PC-3 (cell line): ENCODE results near the gene ZDHHC6. TPM values are rescaled to one million over a fixed set of nuclear protein-coding genes. Genes with fewer than 3 reads are reported as not detected.

ENCODE experiments used
- ATAC-seq: fragments of 200-7000 bp; cut with Tn5 transposase; 2 replicates; pipeline ENCODE4 v1.9.1; 2020; ENCODE audit warnings: mild to moderate bottlenecking, moderate library complexity
- BruUV-seq: library from RNA; stranded (reverse); fragments of 400-500 nt; replicated peaks from 2 replicates; lab custom pipeline; 2021; lab: Mats Ljungman, UMichigan
- CTCF ChIA-PET: fragments of 300-600 bp; sonication (Branson Sonifier 250); formaldehyde crosslinking; loops from one replicate; lab custom pipeline; 2022; ENCODE audit warnings: antibody characterized with exemption; lab: Charles Lee
- POLR2A ChIA-PET: fragments of 300-600 bp; sonication (Branson Sonifier 250); formaldehyde crosslinking; loops from one replicate; lab custom pipeline; 2022; ENCODE audit warnings: antibody characterized with exemption; ENCODE audit not compliant: unreplicated experiment; lab: Charles Lee
- DNase-seq: peaks from one replicate; pipeline ENCODE4 v3.0.0-alpha.2; 2015
- H2AFZ ChIP-seq: fragments of 300-600 bp; sonication (generic); 2 replicates; pipeline ENCODE4 v1.6.0; 2016; ENCODE audit warnings: antibody characterized with exemption, low read length
- H3F3A ChIP-seq: fragments of 300-600 bp; sonication (generic); one replicate; pipeline ENCODE4 v1.6.0; 2017; ENCODE audit warnings: antibody characterized with exemption, low read length, control low read depth, mild to moderate bottlenecking; ENCODE audit not compliant: unreplicated experiment
- H3K27ac ChIP-seq: fragments of 300-600 bp; sonication (generic); 2 replicates; pipeline ENCODE4 v1.5.1; 2016; ENCODE audit warnings: mild to moderate bottlenecking, low read length
- H3K27me3 ChIP-seq: fragments of 300-600 bp; sonication (generic); 2 replicates; pipeline ENCODE4 v1.6.1; 2016; ENCODE audit warnings: low read length, mixed read lengths
- H3K36me3 ChIP-seq: fragments of 300-600 bp; sonication (generic); 2 replicates; pipeline ENCODE4 v1.6.1; 2016; ENCODE audit warnings: low read depth, mixed run types, low read length, mixed read lengths
- H3K4me1 ChIP-seq: fragments of 300-600 bp; sonication (generic); 2 replicates; pipeline ENCODE4 v1.5.1; 2016; ENCODE audit warnings: low read length; ENCODE audit not compliant: insufficient read depth
- H3K4me2 ChIP-seq: fragments of 300-600 bp; sonication (generic); 2 replicates; pipeline ENCODE4 v1.6.0; 2016; ENCODE audit warnings: low read length
- H3K4me3 ChIP-seq: fragments of 300-600 bp; sonication (generic); 2 replicates; pipeline ENCODE4 v1.5.1; 2016; ENCODE audit warnings: mild to moderate bottlenecking, low read length, mixed read lengths
- H3K79me2 ChIP-seq: fragments of 300-600 bp; sonication (generic); 2 replicates; pipeline ENCODE4 v1.6.1; 2017; ENCODE audit warnings: low read length, mixed read lengths
- H3K9ac ChIP-seq: fragments of 300-600 bp; sonication (generic); 2 replicates; pipeline ENCODE4 v1.6.0; 2016; ENCODE audit warnings: mild to moderate bottlenecking, low read length
- H3K9me2 ChIP-seq: fragments of 300-600 bp; sonication (generic); replicated peaks from 2 replicates; pipeline ENCODE4 v1.6.1; 2016; ENCODE audit warnings: mixed run types, low read length, mixed read lengths
- H3K9me3 ChIP-seq: fragments of 300-600 bp; sonication (generic); 2 replicates; pipeline ENCODE4 v1.6.1; 2016; ENCODE audit warnings: low read length, mixed read lengths
- H4K20me1 ChIP-seq: fragments of 300-600 bp; sonication (generic); 2 replicates; pipeline ENCODE4 v1.6.1; 2016; ENCODE audit warnings: low read length, mixed read lengths
- EZH2 ChIP-seq: fragments of 300-600 bp; sonication (generic); IDR thresholded peaks from one replicate; pipeline ENCODE4 v1.6.1; 2017; ENCODE audit warnings: antibody characterized with exemption, mild to moderate bottlenecking, low read length; ENCODE audit not compliant: unreplicated experiment
- EZH2phosphoT487 ChIP-seq: fragments of 300-600 bp; sonication (generic); IDR thresholded peaks from 2 replicates; pipeline ENCODE4 v1.6.1; 2018; ENCODE audit warnings: mild to moderate bottlenecking, antibody characterized with exemption, low read length, borderline replicate concordance
- intact Hi-C: fragments of 100-400 bp; cut with micrococcal nuclease; formaldehyde crosslinking; loops from 2 replicates; pipeline ENCODE4 v1.9.0; 2023
- total RNA-seq: library from RNA; depleted of rRNA; stranded (reverse); fragments of >200 nt; gene quantifications from 2 replicates; pipeline ENCODE4 v1.2.3, GENCODE V29; 2014
- TF ChIP-seq, protein P1 (sequence below): fragments of 300-600 bp; sonication (generic); conservative IDR thresholded peaks from 2 replicates; pipeline ENCODE4 v1.5.1; 2017; ENCODE audit warnings: antibody characterized with exemption, low read depth, mild to moderate bottlenecking, low read length

Gene ZDHHC6
- total RNA-seq, 1 experiment from 2014 or later = 17.7 TPM

DNA sequence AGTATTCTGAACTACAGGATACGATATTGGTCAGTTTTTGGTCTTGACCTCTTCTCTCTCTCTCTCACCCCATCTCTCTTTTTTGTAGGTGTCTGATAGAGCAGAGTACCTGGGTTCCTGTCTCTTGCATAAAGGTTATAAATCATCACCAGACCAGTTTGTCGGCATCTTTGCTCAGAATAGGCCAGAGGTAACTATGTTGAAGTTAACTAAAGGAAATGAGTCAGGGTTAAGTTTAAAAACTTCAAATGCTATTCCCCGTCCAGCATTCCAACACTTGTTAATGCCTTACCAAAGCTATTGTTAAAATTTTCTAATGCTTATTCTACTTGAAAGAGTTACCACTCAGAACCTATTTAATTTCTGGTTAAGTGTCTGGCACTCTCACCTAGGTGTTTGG, 42.1 kb downstream of the ZDHHC6 start:
- peak; percentile 91 for ATAC-seq
- Histone ChIP-seq H3K79me2 (no peaks in the 10 kb centered on the region), H3K27me3 (no peaks in the 10 kb centered on the region), H3F3A (no peaks in the 10 kb centered on the region), H3K4me1 (peaks cover 28% of the 10 kb centered on the region), H3K9me3 (no peaks in the 10 kb centered on the region), H3K9me2 (no peaks in the 10 kb centered on the region), H2AFZ (peak overlapping the region; percentile 11; the same call in 1 of the 2 replicates), H3K27ac (peak overlapping the region; percentile 62), H3K36me3 (no peaks in the 10 kb centered on the region), H3K4me3 (peak overlapping the region; percentile 37), H3K9ac (no peak overlapping the region), H4K20me1 (no peaks in the 10 kb centered on the region), H3K4me2 (peak overlapping the region; percentile 80)
- peak; percentile 80 for DNase-seq
- POLR2A ChIA-PET = no interaction called here
- CTCF ChIA-PET = no interaction called here
- no TSS peak for BruUV-seq
- TF ChIP-seq EZH2phosphoT487 = no peak
- TF ChIP-seq, protein P1, sequence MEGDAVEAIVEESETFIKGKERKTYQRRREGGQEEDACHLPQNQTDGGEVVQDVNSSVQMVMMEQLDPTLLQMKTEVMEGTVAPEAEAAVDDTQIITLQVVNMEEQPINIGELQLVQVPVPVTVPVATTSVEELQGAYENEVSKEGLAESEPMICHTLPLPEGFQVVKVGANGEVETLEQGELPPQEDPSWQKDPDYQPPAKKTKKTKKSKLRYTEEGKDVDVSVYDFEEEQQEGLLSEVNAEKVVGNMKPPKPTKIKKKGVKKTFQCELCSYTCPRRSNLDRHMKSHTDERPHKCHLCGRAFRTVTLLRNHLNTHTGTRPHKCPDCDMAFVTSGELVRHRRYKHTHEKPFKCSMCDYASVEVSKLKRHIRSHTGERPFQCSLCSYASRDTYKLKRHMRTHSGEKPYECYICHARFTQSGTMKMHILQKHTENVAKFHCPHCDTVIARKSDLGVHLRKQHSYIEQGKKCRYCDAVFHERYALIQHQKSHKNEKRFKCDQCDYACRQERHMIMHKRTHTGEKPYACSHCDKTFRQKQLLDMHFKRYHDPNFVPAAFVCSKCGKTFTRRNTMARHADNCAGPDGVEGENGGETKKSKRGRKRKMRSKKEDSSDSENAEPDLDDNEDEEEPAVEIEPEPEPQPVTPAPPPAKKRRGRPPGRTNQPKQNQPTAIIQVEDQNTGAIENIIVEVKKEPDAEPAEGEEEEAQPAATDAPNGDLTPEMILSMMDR = no peak
- TF ChIP-seq EZH2 = no peak
- intact Hi-C loops = no loop called here

DNA sequence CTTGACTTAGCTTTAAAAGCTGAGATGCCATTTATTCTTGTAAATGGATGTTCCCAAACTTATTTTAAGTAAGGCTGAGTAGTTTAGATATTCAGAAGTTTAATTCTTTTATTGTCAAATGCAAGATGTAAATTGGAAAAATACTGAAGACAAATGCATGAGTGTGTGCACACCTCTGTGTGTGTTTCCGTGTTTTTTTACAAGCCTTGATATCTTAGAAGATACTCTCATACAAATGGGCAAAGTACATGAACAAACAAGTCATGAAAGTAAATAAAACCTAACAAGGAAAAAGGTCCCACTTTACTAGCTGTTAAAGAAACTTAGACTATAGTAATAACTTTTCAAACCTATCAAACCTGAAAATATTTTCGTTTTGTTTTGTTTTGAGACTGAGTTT, 43.8 kb downstream of the ZDHHC6 start:
- H3K4me3 ChIP-seq = no peak overlapping the region
- DNase-seq (no peak), ATAC-seq (no peak)
- H3F3A ChIP-seq = no peaks in the 10 kb centered on the region
- no peaks in the 10 kb centered on the region for H4K20me1 ChIP-seq
- no peaks in the 10 kb centered on the region for H3K36me3 ChIP-seq
- no peak overlapping the region for H3K9ac ChIP-seq
- no peaks in the 10 kb centered on the region for H3K9me2 ChIP-seq
- H2AFZ ChIP-seq = no peak overlapping the region
- H3K4me2 ChIP-seq = no peak overlapping the region
- BruUV-seq = no TSS peak
- no peaks in the 10 kb centered on the region for H3K27me3 ChIP-seq
- H3K27ac ChIP-seq = no peak overlapping the region
- peaks cover 28% of the 10 kb centered on the region for H3K4me1 ChIP-seq
- ChIA-PET POLR2A (no interaction called here), CTCF (no interaction called here)
- TF ChIP-seq EZH2phosphoT487 (no peak), EZH2 (no peak)
- TF ChIP-seq, protein P1 = no peak
- H3K79me2 ChIP-seq = no peaks in the 10 kb centered on the region
- intact Hi-C loops = no loop called here
- H3K9me3 ChIP-seq = no peaks in the 10 kb centered on the region

DNA sequence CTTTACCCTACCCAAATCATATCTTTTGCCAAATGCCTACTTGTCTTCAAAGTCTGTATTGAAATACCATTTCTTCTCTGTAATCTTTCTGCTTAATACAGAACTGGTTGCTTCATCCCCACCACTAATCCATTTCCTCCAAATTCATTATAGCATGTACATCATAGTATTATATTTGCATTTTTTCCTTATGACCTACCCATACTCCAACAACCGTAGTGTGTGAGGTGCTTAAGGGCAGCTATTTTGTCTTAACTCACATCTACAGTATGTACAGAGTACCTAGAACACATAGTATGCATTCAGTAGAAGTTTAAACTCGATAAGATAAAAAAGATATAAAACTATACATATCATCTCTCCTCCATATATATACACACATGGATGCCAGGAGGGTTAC, 49.1 kb downstream of the ZDHHC6 start:
- no peaks in the 10 kb centered on the region for H4K20me1 ChIP-seq
- DNase-seq = no peak
- no peaks in the 10 kb centered on the region for H3K36me3 ChIP-seq
- H3K79me2 ChIP-seq = no peaks in the 10 kb centered on the region
- no peak overlapping the region for H3K27ac ChIP-seq
- ATAC-seq = no peak
- TF ChIP-seq EZH2 = no peak
- TF ChIP-seq EZH2phosphoT487 = no peak
- TF ChIP-seq, protein P1 = no peak
- H3K9me2 ChIP-seq = no peaks in the 10 kb centered on the region
- ChIA-PET POLR2A (no interaction called here), CTCF (no interaction called here)
- H3F3A ChIP-seq = no peaks in the 10 kb centered on the region
- no peak overlapping the region for H3K9ac ChIP-seq
- H3K4me2 ChIP-seq = no peak overlapping the region
- no peak overlapping the region for H3K4me3 ChIP-seq
- intact Hi-C loops = no loop called here
- H3K27me3 ChIP-seq = no peaks in the 10 kb centered on the region
- no TSS peak for BruUV-seq
- H3K9me3 ChIP-seq = no peaks in the 10 kb centered on the region
- H2AFZ ChIP-seq = no peak overlapping the region
- no peaks in the 10 kb centered on the region for H3K4me1 ChIP-seq
